SH-SY5Y (cell line): Measurements from ENCODE around the gene FUT8.

Experiments
- GATA2 ChIP-seq: IDR thresholded peaks from 2 replicates; pipeline ENCODE4 v1.6.1; 2011; ENCODE audit warnings: mild to moderate bottlenecking, low read depth, low read length
- GATA3 ChIP-seq: IDR thresholded peaks from 2 replicates; pipeline ENCODE4 v1.6.1; 2011; ENCODE audit warnings: low read depth, mild to moderate bottlenecking, low read length, moderate library complexity

DNA sequence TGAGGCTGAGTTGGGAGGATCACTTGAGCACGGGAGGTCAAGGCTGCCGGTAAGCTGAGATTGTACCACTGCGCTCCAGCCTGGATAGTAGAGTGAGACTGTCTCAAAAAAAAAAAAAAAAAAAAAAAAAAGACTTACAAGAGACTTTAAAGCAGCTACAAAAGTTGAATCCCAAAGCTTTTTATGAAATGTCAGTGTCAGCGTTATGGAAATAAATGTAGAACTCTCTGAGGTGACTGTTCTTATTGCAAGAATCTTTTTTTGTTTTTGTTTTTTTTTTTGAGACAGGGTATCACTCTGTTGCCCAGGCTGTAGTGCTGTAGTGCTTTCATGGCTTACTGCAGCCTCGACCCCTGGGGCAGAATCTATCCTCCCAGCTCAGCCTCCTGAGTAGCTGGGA is 17.2 kb downstream of the FUT8 start:
- TF ChIP-seq GATA2 (no peak), GATA3 (no peak)
